ENCODE measurements around the gene MECP2. TPM values are rescaled to one million over a fixed set of nuclear protein-coding genes. Genes with fewer than 3 reads are reported as not detected.
A peak's percentile ranks its signal among the peaks of the same experiment; 100 is the strongest.

The MECP2 gene
- total and polyA plus RNA-seq, 8 donors, result 10.7 to 47.9 (median 18.4) TPM

GRCh38 chrX:154097003-154097588 lies 421 bp downstream of the MECP2 start:
- peaks cover 19 to 49% (median 33%) of the 10 kb centered on the region in 4 donors for H3K4me1 ChIP-seq
- no peaks in the 10 kb centered on the region for H3K9me3 ChIP-seq
- WGBS, 5 donors, result 0 to 42% (median 9%) methylated on average over 13 to 74 of the region's 80 CpGs
- H3K27ac ChIP-seq, result peak overlapping the region; percentile 93 to 98 (median 96)
- H3K4me3 ChIP-seq, result peak overlapping the region; percentile 58 to 78 (median 74)
- peak; percentile 65 to 91 for DNase-seq
- intact Hi-C loops (cut with DNase I; ENCODE audit: low total_unique reads), result no loop called here
- no peaks in the 10 kb centered on the region for H3K36me3 ChIP-seq
- peaks cover 0 to 5% (median 0%) of the 10 kb centered on the region in 3 donors for H3K27me3 ChIP-seq
- TF ChIP-seq EP300 (IDR thresholded peaks at IDR 0.05) (no peak), POLR2A (IDR thresholded peaks at IDR 0.05) (no peak), CTCF (IDR thresholded peaks at IDR 0.05) (no peak), POLR2AphosphoS5 (IDR thresholded peaks at IDR 0.05) (no peak)

- H3K9me3 ChIP-seq, result no peaks in the 10 kb centered on the region
- DNase-seq, result peak in 1 of 2 donors; percentile 33
- peaks cover 0 to 5% (median 0%) of the 10 kb centered on the region in 3 donors for H3K27me3 ChIP-seq
- 9 to 49% (median 17%) methylated on average over 17 to 31 of the region's 31 CpGs for WGBS, 5 donors
- peaks cover 19 to 56% (median 37%) of the 10 kb centered on the region in 4 donors for H3K4me1 ChIP-seq
- no peaks in the 10 kb centered on the region for H3K36me3 ChIP-seq
- peak overlapping the region; percentile 58 to 78 (median 74) for H3K4me3 ChIP-seq
- peak overlapping the region; percentile 93 to 98 (median 96) for H3K27ac ChIP-seq
- intact Hi-C loops (cut with DNase I; ENCODE audit: low total_unique reads), result no loop called here
- no peak for TF ChIP-seq CTCF (IDR thresholded peaks at IDR 0.05)
- no peak for TF ChIP-seq EP300 (IDR thresholded peaks at IDR 0.05)
- TF ChIP-seq POLR2A (IDR thresholded peaks at IDR 0.05), result no peak
- no peak for TF ChIP-seq POLR2AphosphoS5 (IDR thresholded peaks at IDR 0.05)
Observed at GRCh38 chrX:154096140-154097002, 1.1 kb downstream of the MECP2 start.

- no peaks in the 10 kb centered on the region for H3K36me3 ChIP-seq
- no peak for TF ChIP-seq CTCF (IDR thresholded peaks at IDR 0.05)
- no peak for TF ChIP-seq POLR2A (IDR thresholded peaks at IDR 0.05)
- no peak for TF ChIP-seq POLR2AphosphoS5 (IDR thresholded peaks at IDR 0.05)
- TF ChIP-seq EP300 (IDR thresholded peaks at IDR 0.05), result no peak
- DNase-seq, result no peak
- H3K4me1 ChIP-seq, result peaks cover 19 to 68% (median 41%) of the 10 kb centered on the region in 4 donors
- intact Hi-C loops (cut with DNase I; ENCODE audit: low total_unique reads), result no loop called here
- H3K27ac ChIP-seq, result peak overlapping the region in 3 of 5 donors; percentile 24 to 98 (median 98)
- H3K4me3 ChIP-seq, result peak overlapping the region in 2 of 4 donors; percentile 23 to 72
- no peaks in the 10 kb centered on the region for H3K9me3 ChIP-seq
- peaks cover 0 to 5% (median 0%) of the 10 kb centered on the region in 3 donors for H3K27me3 ChIP-seq
- WGBS, 5 donors, result 25 to 46% (median 43%) methylated on average over 6 of the region's 6 CpGs
Observed at GRCh38 chrX:154094833-154095232, 2.7 kb downstream of the MECP2 start.

- H3K27me3 ChIP-seq, result peaks cover 0 to 5% (median 0%) of the 10 kb centered on the region in 3 donors
- TF ChIP-seq POLR2AphosphoS5 (IDR thresholded peaks at IDR 0.05) (no peak), POLR2A (IDR thresholded peaks at IDR 0.05) (no peak), CTCF (IDR thresholded peaks at IDR 0.05) (no peak), EP300 (IDR thresholded peaks at IDR 0.05) (no peak)
- intact Hi-C loops (cut with DNase I; ENCODE audit: low total_unique reads), result no loop called here
- no peaks in the 10 kb centered on the region for H3K9me3 ChIP-seq
- WGBS, 5 donors, result 52 to 76% (median 60%) methylated on average over 5 of the region's 5 CpGs
- H3K36me3 ChIP-seq, result no peaks in the 10 kb centered on the region
- peak overlapping the region in 1 of 5 donors; percentile 98 for H3K27ac ChIP-seq
- no peak for DNase-seq
- H3K4me3 ChIP-seq, result peak overlapping the region in 2 of 4 donors; percentile 3 to 18
- H3K4me1 ChIP-seq, result peaks cover 19 to 73% (median 41%) of the 10 kb centered on the region in 4 donors
Observed at GRCh38 chrX:154093965-154094364, 3.6 kb downstream of the MECP2 start.
